Heart left ventricle (tissue), 16 donors: Measurements from ENCODE around the gene SH2D1B. TPM values are rescaled to one million over a fixed set of nuclear protein-coding genes. Genes with fewer than 3 reads are reported as not detected.
"Not testable (repeated sequence)": the region's sequence is repeated elsewhere in the genome, so short reads cannot be mapped to it uniquely, and the experiment has no call there.

Source experiments
- ATAC-seq, 4 donors: fragments of 200-7000 bp; cut with Tn5 transposase; one replicate each; pipeline ENCODE4 v1.9.1; 2020 to 2022; ENCODE audit warnings: moderate library complexity in 4 of 4, mild to moderate bottlenecking in 3 of 4, moderate number of reproducible peaks in 1 of 4
- DNase-seq, 5 donors: peaks; one replicate each; pipeline ENCODE4 v3.0.0-alpha.2; 2020
- H3K27ac ChIP-seq, 12 donors: fragments of 200-600 bp; sonication (generic) in 4 of 12; one replicate each; pipeline versions ENCODE4 v1.5.0 to v1.8.0; 2016 to 2022; ENCODE audit warnings: mild to moderate bottlenecking in 2 of 12
- H3K27me3 ChIP-seq, 9 donors: fragments of 200-600 bp; sonication (generic) in 2 of 9; one replicate each; pipeline versions ENCODE4 v1.5.1 to v1.8.0; 2016 to 2022; ENCODE audit warnings: mild to moderate bottlenecking in 3 of 9
- H3K36me3 ChIP-seq, 9 donors: fragments of 200-600 bp; sonication (generic) in 2 of 9; one replicate each; pipeline versions ENCODE4 v1.5.0 to v1.8.0; 2018 to 2022; ENCODE audit warnings: mild to moderate bottlenecking in 2 of 9
- H3K4me1 ChIP-seq, 12 donors: fragments of 200-600 bp; sonication (generic) in 4 of 12; one replicate each; pipeline versions ENCODE4 v1.5.0 to v1.8.0; 2016 to 2022; ENCODE audit warnings: mild to moderate bottlenecking in 3 of 12
- H3K4me3 ChIP-seq, 12 donors: fragments of 200-600 bp; sonication (generic) in 4 of 12; one replicate each; pipeline versions ENCODE4 v1.5.0 to v1.8.0; 2017 to 2022; ENCODE audit warnings: mild to moderate bottlenecking in 9 of 12, moderate library complexity in 4 of 12
- H3K9me3 ChIP-seq, 12 donors: fragments of 200-600 bp; sonication (generic) in 4 of 12; one replicate each; pipeline versions ENCODE4 v1.5.0 to v1.8.0; 2016 to 2022; ENCODE audit warnings: mild to moderate bottlenecking in 1 of 12
- POLR2A ChIP-seq, 2 donors: fragments of 450-650 bp; IDR thresholded peaks; one replicate each; pipeline ENCODE4 v1.6.1; 2017; ENCODE audit warnings: antibody characterized with exemption in 2 of 2, mild to moderate bottlenecking in 2 of 2, moderate library complexity in 2 of 2
- WGBS, 4 donors: extraction: QIAGEN DNeasy Blood & Tissue Kit in 2 of 4; methylation state at CpG; one replicate each; pipeline versions ENCODE4 v1.1.5 to v1.1.7; 2013 to 2018; 5-methylcytosine and 5-hydroxymethylcytosine counted together
- intact Hi-C, 10 donors: fragments of 100-400 bp; cut with DNase I; formaldehyde crosslinking; loops; one replicate each; pipeline versions ENCODE4 v1.11.1 to v1.14.2; 2022
- polyA plus RNA-seq, 2 donors: library from polyadenylated mRNA; stranded (reverse); fragments of 200-250 nt; gene quantifications; one replicate each; pipeline ENCODE4 v1.2.3, GENCODE V29; 2013
- total RNA-seq, 9 donors: library from RNA; depleted of rRNA in 2 of 9; stranded (reverse); fragments of >200 nt in 2 of 9; fragmentation: NEBNext Ultra II Directional in 3 of 9; extraction: Animal tissue kit (Norgen Biotek cat#: 25700) in 3 of 9; gene quantifications; one replicate each; pipeline versions ENCODE4 v1.1.0 to v1.2.4, GENCODE V29; 2016 to 2023
- TF ChIP-seq, protein P1 (sequence below), 12 donors: fragments of 200-600 bp; sonication (generic) in 4 of 12; IDR thresholded peaks; one replicate each; pipeline versions ENCODE4 v1.5.0 to v1.8.0; 2018 to 2022; ENCODE audit warnings: antibody characterized with exemption in 12 of 12, mild to moderate bottlenecking in 5 of 12
- donor health status: ischemic (EF 13 %, LVEDD 7.1; RV severe dilation, severe dysfunction).
- donor health status: healthy with polysubstance abuse.
- donor health status: DM: no; HTN: yes; CAD: no.
- donor health status: DM: no; HTN: no; CAD: no.
- donor health status: ischemic (EF 25% LVEDD 6.9; RV normal size, moderate dysfunction).
- donor health status: ischemic (EF 25% LVEDD 5.7; RV mildly dilated, moderate dysfunction).
- donor health status: healthy.
- donor health status: DM: yes; HTN: yes; CAD: no.
- donor health status: ischemic (EF 35%, LVEDD 5.7; RV mildly dilated, moderate dysfunction).
- donor health status: nonischemic (EF 11% LVEDD 7.7; RV severe dilation, severe dysfunction).
- donor health status: DM: yes; HTN: yes; CAD: no.
- donor health status: PGD.
- donor health status: ischemic (EF 29% LVEDD 5.4; RV normal size, mild dysfunction).
- donor health status: nonischemic (EF 23%, LVEDD 6.1; RV moderate dilation, normal function).

The SH2D1B gene
- total and polyA plus RNA-seq, 11 donors, result 0.11 to 1.1 (median 0.35) TPM; not detected in 7

DNA sequence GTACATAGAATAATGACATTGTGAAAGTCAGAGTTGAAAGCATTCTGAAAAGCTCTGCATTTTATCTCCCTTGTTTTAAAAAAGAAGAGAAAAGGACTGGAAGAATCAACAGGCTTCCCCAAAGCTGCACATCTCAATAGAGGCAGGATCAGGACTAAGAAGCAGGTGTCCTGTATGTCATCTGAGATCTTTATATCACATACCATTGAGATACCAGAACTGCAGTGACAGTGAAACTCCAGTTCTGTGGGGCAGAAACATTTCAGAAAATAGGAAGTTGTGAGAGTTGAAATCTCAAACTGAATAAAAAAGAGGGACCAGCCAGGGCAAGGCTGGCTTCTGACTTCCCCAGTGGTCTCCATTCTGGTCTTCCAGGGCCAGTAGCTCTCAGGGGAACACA lies 33.0 kb upstream of the SH2D1B start:
- no peak overlapping the region for H3K27ac ChIP-seq
- H3K4me3 ChIP-seq, result no peak overlapping the region
- intact Hi-C loops, result no loop called here
- ATAC-seq (no peak), DNase-seq (no peak)
- H3K4me1 ChIP-seq, result no peaks in the 10 kb centered on the region
- no peaks in the 10 kb centered on the region for H3K36me3 ChIP-seq
- no peaks in the 10 kb centered on the region for H3K9me3 ChIP-seq
- TF ChIP-seq, protein P1, sequence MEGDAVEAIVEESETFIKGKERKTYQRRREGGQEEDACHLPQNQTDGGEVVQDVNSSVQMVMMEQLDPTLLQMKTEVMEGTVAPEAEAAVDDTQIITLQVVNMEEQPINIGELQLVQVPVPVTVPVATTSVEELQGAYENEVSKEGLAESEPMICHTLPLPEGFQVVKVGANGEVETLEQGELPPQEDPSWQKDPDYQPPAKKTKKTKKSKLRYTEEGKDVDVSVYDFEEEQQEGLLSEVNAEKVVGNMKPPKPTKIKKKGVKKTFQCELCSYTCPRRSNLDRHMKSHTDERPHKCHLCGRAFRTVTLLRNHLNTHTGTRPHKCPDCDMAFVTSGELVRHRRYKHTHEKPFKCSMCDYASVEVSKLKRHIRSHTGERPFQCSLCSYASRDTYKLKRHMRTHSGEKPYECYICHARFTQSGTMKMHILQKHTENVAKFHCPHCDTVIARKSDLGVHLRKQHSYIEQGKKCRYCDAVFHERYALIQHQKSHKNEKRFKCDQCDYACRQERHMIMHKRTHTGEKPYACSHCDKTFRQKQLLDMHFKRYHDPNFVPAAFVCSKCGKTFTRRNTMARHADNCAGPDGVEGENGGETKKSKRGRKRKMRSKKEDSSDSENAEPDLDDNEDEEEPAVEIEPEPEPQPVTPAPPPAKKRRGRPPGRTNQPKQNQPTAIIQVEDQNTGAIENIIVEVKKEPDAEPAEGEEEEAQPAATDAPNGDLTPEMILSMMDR (IDR thresholded peaks at IDR 0.05), result no peak
- TF ChIP-seq POLR2A (IDR thresholded peaks at IDR 0.05), result no peak
- H3K27me3 ChIP-seq, result peaks cover 0 to 21% (median 0%) of the 10 kb centered on the region in 9 donors

DNA sequence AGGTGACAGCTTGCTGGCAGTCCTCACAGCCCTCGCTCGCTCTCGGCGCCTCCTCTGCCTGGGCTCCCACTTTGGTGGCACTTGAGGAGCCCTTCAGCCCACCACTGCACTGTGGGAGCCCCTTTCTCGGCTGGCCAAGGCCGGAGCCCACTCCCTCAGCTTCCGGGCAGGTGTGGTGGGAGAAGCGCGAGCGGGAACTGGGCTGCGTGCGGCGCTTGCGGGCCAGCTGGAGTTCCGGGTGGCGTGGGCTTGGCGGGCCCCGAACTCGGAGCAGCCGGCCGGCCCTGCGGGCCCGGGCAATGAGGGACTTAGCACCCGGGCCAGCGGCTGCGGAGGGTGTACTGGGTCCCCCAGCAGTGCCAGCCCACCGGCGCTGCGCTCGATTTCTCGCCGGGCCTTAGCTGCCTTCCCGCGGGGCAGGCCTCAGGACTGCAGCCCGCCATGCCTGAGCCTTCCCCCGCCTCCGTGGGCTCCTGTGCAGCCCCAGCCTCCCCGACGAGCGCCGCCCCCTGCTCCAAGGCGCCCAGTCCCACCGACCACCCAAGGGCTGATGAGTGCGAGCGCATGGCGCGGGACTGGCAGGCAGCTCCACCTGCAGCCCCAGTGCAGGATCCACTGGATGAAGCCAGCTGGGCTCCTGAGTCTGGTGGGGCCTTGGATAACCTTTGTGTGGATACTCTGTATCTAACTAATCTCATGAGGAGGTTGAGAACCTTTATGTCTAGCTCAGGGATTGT lies 21.2 kb upstream of the SH2D1B start:
- H3K27me3 ChIP-seq, H3K36me3 ChIP-seq, H3K9me3 ChIP-seq, H3K4me3 ChIP-seq, intact Hi-C loops, ATAC-seq, H3K27ac ChIP-seq, H3K4me1 ChIP-seq, DNase-seq: not testable (repeated sequence)
- 80 to 95% (median 86%) methylated on average over 26 to 45 of the region's 47 CpGs for WGBS, 4 donors

DNA sequence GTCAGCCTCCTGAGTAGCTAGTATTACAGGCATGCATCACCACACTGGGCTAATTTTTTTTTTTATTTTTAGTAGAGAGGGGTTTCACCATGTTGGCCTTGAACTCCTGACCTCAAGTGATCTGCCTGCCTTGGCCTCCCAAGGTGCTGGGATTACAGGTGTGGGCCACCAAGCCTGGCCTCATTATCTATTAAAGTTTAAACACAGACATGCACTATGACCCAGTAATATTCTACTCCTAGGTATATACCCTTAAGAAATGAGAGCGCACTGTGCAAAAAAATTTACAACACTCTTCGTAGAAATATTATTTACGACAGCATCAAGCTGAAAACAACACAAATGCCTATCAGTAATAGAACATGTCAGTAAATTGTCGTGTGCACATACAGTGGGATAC lies 18.6 kb upstream of the SH2D1B start:
- TF ChIP-seq, protein P1 (IDR thresholded peaks at IDR 0.05), result no peak
- TF ChIP-seq POLR2A (IDR thresholded peaks at IDR 0.05), result no peak
- ATAC-seq, result no peak
- intact Hi-C loops, result no loop called here
- no peak for DNase-seq
- Histone ChIP-seq H3K27me3 (no peaks in the 10 kb centered on the region), H3K27ac (no peak overlapping the region), H3K9me3 (no peaks in the 10 kb centered on the region), H3K4me1 (no peaks in the 10 kb centered on the region), H3K4me3 (no peak overlapping the region), H3K36me3 (no peaks in the 10 kb centered on the region)
- WGBS, 4 donors, result 91 to 96% (median 94%) methylated on average over 4 of the region's 4 CpGs

DNA sequence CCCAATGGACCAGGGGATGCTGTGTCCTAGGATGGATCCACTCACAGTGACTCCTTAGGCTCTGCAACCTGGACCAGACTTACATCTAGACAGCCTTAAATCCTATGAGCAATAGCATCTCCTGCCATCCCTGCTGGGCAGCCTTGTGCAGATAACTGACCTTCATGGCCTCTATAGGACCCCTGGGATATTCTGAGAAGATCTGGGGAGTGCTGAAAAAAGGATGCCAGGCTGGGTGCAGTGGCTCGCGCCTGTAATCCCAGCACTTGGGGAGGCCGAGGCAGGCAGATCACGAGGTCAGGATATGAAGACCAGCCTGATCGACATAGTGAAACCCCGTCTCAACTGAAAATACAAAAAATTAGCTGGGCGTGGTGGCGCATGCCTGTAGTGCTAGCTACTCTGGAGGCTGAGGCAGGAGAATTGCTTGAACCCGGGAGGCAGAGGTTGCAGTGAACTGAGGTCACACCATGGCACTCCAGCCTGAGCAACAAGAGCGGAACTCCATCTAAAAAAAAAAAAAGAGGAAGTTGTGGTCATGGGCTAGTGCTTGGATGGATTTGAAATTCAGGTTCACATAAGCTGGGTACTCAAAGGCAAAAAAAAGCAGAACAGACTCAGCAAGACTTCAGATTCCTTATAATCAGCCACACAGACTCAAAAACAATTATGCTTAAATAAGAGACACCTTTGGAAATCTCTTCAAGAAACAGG lies 10.9 kb upstream of the SH2D1B start:
- no peaks in the 10 kb centered on the region for H3K27me3 ChIP-seq
- WGBS, 4 donors, result 79 to 89% (median 84%) methylated on average over 10 of the region's 10 CpGs
- intact Hi-C loops, result no loop called here
- no peak overlapping the region for H3K4me3 ChIP-seq
- H3K4me1 ChIP-seq, result peaks cover 0 to 40% (median 0%) of the 10 kb centered on the region in 12 donors
- ATAC-seq (peak in 1 of 4 donors; percentile 58), DNase-seq (no peak)
- H3K27ac ChIP-seq, result no peak overlapping the region
- H3K36me3 ChIP-seq, result no peaks in the 10 kb centered on the region
- peaks cover 0 to 5% (median 0%) of the 10 kb centered on the region in 12 donors for H3K9me3 ChIP-seq
- TF ChIP-seq POLR2A (IDR thresholded peaks at IDR 0.05), result no peak
- TF ChIP-seq, protein P1 (IDR thresholded peaks at IDR 0.05), result no peak
